ENCODE data around the gene ATP1B4.

The ATP1B4 gene

DNA sequence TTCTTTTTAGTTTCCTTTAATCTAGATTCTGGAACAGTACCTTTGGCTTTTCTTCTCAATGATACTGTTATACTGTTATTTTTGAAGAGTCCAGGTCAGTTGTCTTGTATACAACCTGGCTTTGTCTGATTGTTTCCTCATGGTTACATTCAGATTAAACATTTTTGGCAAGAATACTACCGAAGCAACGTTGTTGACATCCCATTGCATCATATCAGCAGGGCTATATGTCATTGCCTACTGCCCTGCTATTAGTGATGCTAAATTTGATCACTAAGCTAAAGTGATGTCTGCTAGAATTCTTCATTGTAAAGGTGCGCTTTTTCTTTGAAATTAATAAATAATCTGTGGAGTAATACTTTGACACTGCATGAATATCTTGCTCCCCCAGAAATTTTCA is 5.8 kb upstream of the ATP1B4 start:
- TF ChIP-seq, protein P1, sequence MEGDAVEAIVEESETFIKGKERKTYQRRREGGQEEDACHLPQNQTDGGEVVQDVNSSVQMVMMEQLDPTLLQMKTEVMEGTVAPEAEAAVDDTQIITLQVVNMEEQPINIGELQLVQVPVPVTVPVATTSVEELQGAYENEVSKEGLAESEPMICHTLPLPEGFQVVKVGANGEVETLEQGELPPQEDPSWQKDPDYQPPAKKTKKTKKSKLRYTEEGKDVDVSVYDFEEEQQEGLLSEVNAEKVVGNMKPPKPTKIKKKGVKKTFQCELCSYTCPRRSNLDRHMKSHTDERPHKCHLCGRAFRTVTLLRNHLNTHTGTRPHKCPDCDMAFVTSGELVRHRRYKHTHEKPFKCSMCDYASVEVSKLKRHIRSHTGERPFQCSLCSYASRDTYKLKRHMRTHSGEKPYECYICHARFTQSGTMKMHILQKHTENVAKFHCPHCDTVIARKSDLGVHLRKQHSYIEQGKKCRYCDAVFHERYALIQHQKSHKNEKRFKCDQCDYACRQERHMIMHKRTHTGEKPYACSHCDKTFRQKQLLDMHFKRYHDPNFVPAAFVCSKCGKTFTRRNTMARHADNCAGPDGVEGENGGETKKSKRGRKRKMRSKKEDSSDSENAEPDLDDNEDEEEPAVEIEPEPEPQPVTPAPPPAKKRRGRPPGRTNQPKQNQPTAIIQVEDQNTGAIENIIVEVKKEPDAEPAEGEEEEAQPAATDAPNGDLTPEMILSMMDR (IDR thresholded peaks at IDR 0.05), result no peak
- no peak for DNase-seq (ENCODE audit: low spot score)
- Histone ChIP-seq H3K4me3 (no peak overlapping the region), H3K27ac (no peak overlapping the region)

DNA sequence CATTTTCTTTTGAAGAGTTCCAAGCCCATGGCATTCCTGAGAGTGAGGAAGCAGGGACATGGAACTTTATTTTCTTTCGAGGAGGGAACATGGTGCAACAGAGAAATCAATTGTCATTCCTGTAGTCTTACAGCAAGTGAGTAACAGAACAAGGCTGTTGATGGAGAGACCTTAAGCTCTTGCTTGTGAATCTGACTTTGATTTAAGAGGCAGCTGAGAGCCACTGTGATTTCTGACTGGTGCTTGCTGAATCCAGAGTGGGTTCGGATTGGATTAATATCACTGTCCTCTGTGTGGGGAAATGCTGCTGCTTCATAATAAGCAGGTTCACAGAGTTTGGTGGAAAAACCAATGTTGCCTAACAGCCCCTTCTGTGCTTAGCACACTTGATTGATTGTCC is 4.7 kb upstream of the ATP1B4 start:
- Histone ChIP-seq H3K27ac (no peak overlapping the region), H3K4me3 (no peak overlapping the region)
- DNase-seq (ENCODE audit: low spot score), result no peak
- TF ChIP-seq, protein P1 (IDR thresholded peaks at IDR 0.05), result no peak

DNA sequence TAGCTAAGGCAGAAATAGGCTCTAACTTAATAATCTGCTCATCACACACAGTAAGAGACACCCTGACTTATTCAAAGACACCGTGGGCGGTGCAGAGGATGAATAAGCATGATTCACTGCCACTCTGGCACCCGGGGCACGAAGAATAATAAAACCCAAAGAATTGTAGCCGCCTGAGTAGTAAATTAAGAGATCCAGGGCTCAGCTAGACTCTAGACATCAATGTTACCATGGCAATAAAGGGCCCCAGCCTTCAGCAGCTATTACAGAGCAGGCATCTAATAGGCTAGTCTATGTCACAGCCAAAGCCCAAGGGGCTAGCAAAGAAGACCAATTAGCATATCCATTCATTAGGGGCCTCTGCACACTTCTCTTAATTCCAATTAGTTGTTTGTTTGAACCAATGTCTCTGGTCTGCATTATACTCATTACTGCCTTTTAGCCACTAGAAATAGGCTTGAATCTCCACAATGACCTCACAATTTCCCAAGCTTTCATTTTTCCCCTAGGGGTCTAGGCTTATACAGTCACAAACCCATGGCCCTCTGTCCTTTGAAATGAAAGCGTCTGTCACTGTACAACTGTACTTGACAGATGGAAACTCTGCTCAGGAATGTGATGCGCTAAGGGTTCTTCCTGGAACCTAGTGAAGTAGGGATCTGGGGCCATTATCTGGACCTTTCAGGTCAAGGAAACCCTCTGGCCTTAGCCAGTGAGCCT is 3.0 kb upstream of the ATP1B4 start:
- no peak overlapping the region for H3K4me3 ChIP-seq
- no peak for DNase-seq (ENCODE audit: low spot score)
- TF ChIP-seq, protein P1 (IDR thresholded peaks at IDR 0.05), result no peak
- no peak overlapping the region for H3K27ac ChIP-seq

DNA sequence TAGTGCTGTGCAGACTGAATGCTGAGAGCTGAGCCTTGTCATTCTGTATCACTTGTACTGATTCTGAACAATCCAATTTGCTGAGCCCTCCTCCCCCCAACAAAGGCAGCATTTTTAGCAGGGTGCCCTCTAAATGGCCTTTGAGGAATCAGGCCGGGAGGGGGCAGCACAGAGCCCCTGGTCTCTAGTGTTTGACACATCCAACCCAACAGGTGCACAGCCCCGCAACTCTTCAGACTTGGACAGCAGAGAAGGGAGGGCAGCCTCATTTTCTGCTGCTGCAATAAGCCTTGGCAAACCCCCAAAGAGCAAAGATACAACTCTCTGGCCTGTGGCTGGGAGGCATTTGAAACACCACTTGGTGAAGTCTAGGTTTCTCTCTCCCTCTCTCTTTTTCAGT is 3.4 kb downstream of the ATP1B4 start:
- Histone ChIP-seq H3K4me3 (no peak overlapping the region), H3K27ac (no peak overlapping the region)
- DNase-seq (ENCODE audit: low spot score), result no peak
- TF ChIP-seq, protein P1 (IDR thresholded peaks at IDR 0.05), result no peak

DNA sequence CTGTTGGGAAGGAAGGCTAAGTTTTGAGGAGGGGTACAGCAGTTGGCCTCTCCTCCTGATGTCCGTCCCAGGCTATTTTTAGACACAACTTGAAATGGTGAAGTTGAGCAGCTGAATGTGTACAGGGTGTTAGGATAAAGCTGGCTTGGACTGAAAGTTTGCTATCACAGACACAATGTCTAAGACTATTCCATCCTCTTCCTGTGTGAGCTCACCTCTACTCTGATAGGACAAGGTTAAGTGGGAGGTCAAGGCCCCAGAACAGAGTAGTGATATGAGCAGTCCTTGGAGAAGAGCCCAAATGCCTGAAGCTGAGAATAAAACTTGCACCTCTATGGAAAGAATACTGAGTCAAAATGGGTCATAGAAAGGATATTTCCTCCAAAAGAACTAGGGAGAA is 4.1 kb downstream of the ATP1B4 start:
- TF ChIP-seq, protein P1 (IDR thresholded peaks at IDR 0.05), result no peak
- no peak for DNase-seq (ENCODE audit: low spot score)

DNA sequence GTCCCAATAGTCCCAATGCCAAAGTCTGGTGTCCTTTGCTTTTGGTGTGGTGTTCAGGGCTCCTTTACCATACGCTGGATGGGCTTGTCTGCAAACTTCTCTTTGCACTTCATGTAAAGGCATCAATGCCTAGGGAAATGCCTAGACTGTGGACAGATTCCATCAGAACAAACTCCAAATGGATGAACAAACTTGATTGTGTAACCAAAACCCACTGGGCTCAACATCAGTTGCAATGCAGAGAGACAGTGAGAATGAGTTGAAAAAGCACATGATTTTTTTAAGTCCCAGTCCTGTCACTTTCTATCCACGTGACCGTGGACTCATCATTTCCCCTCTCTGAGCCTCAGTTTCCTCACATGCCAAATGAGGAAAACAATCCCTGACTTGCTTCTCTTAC is 4.9 kb downstream of the ATP1B4 start:
- no peak for DNase-seq (ENCODE audit: low spot score)
- Histone ChIP-seq H3K4me3 (no peak overlapping the region), H3K27ac (no peak overlapping the region)
- TF ChIP-seq, protein P1 (IDR thresholded peaks at IDR 0.05), result no peak

More for the DNA sequence above, 4.1 kb downstream of the ATP1B4 start:
- Histone ChIP-seq H3K4me3 (no peak overlapping the region), H3K27ac (no peak overlapping the region)

DNA sequence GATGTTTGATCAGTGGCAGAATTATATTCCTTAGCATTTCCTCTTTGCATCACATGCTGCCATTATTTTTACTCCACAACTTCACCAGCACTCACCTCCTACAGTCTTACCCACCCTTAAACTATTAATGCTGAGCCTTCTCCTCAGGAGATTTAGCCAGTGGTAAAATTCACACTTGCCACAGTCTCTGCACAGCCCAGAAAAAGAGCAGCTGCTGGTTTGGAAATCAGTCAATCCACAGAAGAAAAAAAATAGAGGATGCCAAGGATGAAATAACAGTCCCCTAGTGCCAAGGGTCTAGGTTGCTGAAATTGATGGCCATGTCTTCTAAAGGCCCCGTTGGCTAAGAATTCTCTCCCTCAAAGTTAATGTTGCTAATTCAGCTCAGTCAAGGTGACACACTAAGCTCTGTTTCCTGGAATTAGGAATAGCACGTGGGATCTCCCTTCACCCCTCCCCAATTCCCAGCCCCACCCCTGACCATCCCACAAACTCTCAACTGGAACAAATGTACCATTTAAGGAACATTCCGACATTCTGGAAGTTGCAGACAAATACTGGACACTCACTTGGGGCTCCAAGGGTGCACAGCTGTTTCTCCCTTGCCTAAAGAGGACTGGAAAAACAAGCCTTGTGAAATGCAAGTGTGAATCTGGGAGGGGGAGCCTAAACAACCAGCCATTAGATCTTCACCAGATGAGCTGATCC is 5.7 kb downstream of the ATP1B4 start:
- Histone ChIP-seq H3K27ac (no peak overlapping the region), H3K4me3 (no peak overlapping the region)
- DNase-seq (ENCODE audit: low spot score), result no peak
- TF ChIP-seq, protein P1 (IDR thresholded peaks at IDR 0.05), result no peak
